Osteocyte (in vitro differentiated cells): ENCODE measurements around the gene TSPAN10. TPM values are rescaled to one million over a fixed set of nuclear protein-coding genes. Genes with fewer than 3 reads are reported as not detected.

Experiments used
- DNase-seq: peaks from one replicate; pipeline ENCODE4 v3.0.0; 2021; ENCODE audit warnings: mixed read lengths; ENCODE audit not compliant: unreplicated experiment; ENCODE audit errors: extremely low spot score
- H3K27ac Mint-ChIP-seq: one replicate; pipeline ENCODE4 v1.8.0; 2021; ENCODE audit warnings: mild to moderate bottlenecking, mixed read lengths; ENCODE audit not compliant: unreplicated experiment
- H3K27me3 Mint-ChIP-seq: one replicate; pipeline ENCODE4 v1.8.0; 2021; ENCODE audit warnings: mixed read lengths; ENCODE audit not compliant: unreplicated experiment
- H3K36me3 Mint-ChIP-seq: one replicate; pipeline ENCODE4 v1.8.0; 2021; ENCODE audit warnings: mixed read lengths; ENCODE audit not compliant: unreplicated experiment
- H3K4me1 Mint-ChIP-seq: one replicate; pipeline ENCODE4 v1.8.0; 2021; ENCODE audit warnings: mixed read lengths; ENCODE audit not compliant: unreplicated experiment
- H3K4me3 Mint-ChIP-seq: one replicate; pipeline ENCODE4 v1.8.0; 2021; ENCODE audit warnings: mild to moderate bottlenecking, moderate library complexity, mixed read lengths; ENCODE audit not compliant: unreplicated experiment
- H3K9me3 Mint-ChIP-seq: one replicate; pipeline ENCODE4 v1.8.0; 2021; ENCODE audit warnings: mixed read lengths; ENCODE audit not compliant: unreplicated experiment
- CTCF ChIP-seq: fragments of 200-600 bp; sonication (generic); IDR thresholded peaks from 2 replicates; pipeline ENCODE4 v1.5.0; 2021; ENCODE audit warnings: antibody characterized with exemption, mild to moderate bottlenecking, moderate library complexity
- total RNA-seq: library from RNA; stranded (reverse); gene quantifications from 2 replicates; pipeline ENCODE4 v1.2.1, GENCODE V29; 2021

TSPAN10 gene
- total RNA-seq, 1 donor from 2014 or later = 1.6 TPM

GRCh38 chr17:81607431-81607830 is 29.6 kb upstream of the TSPAN10 start:
- TF ChIP-seq CTCF = no peak
- H3K4me3 Mint-ChIP-seq = no peak overlapping the region
- no peak overlapping the region for H3K27ac Mint-ChIP-seq
- H3K27me3 Mint-ChIP-seq = no peaks in the 10 kb centered on the region
- H3K9me3 Mint-ChIP-seq = no peaks in the 10 kb centered on the region
- DNase-seq = no peak
- H3K4me1 Mint-ChIP-seq = no peaks in the 10 kb centered on the region
- H3K36me3 Mint-ChIP-seq = peaks cover 27% of the 10 kb centered on the region

- Mint-ChIP-seq H3K9me3 (no peaks in the 10 kb centered on the region), H3K4me3 (no peak overlapping the region), H3K27ac (no peak overlapping the region), H3K4me1 (no peaks in the 10 kb centered on the region), H3K36me3 (peaks cover 32% of the 10 kb centered on the region), H3K27me3 (no peaks in the 10 kb centered on the region)
- TF ChIP-seq CTCF = no peak
- no peak for DNase-seq
Measured at GRCh38 chr17:81608082-81608481, 28.9 kb upstream of the TSPAN10 start.

GRCh38 chr17:81608605-81609004 is 28.4 kb upstream of the TSPAN10 start:
- Mint-ChIP-seq H3K27me3 (no peaks in the 10 kb centered on the region), H3K36me3 (peaks cover 37% of the 10 kb centered on the region), H3K4me1 (no peaks in the 10 kb centered on the region), H3K27ac (no peak overlapping the region), H3K9me3 (no peaks in the 10 kb centered on the region), H3K4me3 (no peak overlapping the region)
- DNase-seq = no peak
- no peak for TF ChIP-seq CTCF

GRCh38 chr17:81609541-81610311 is 27.3 kb upstream of the TSPAN10 start:
- DNase-seq = no peak
- Mint-ChIP-seq H3K4me1 (peaks cover 7% of the 10 kb centered on the region), H3K27ac (no peak overlapping the region), H3K27me3 (no peaks in the 10 kb centered on the region), H3K9me3 (no peaks in the 10 kb centered on the region), H3K36me3 (peaks cover 29% of the 10 kb centered on the region), H3K4me3 (no peak overlapping the region)
- TF ChIP-seq CTCF = no peak

- Mint-ChIP-seq H3K27me3 (no peaks in the 10 kb centered on the region), H3K4me1 (peaks cover 12% of the 10 kb centered on the region), H3K36me3 (peaks cover 33% of the 10 kb centered on the region), H3K4me3 (no peak overlapping the region), H3K9me3 (no peaks in the 10 kb centered on the region), H3K27ac (no peak overlapping the region)
- DNase-seq = no peak
- no peak for TF ChIP-seq CTCF
Measured at GRCh38 chr17:81612172-81612970, 24.6 kb upstream of the TSPAN10 start.
